Stimulated activated CD8-positive, alpha-beta memory T cell treated with anti-CD3 and anti-CD28 coated beads, Interleukin-15, amount 100 ng/mL, for 24 hours (primary cell): ENCODE results near the gene RRP15.
"Not testable (repeated sequence)": the region's sequence is repeated elsewhere in the genome, so short reads cannot be mapped to it uniquely, and the experiment has no call there.

Experiments
- DNase-seq: peaks from one replicate; pipeline ENCODE4 v3.0.0-alpha.2; 2020; ENCODE audit warnings: low read depth

RRP15 gene

DNA sequence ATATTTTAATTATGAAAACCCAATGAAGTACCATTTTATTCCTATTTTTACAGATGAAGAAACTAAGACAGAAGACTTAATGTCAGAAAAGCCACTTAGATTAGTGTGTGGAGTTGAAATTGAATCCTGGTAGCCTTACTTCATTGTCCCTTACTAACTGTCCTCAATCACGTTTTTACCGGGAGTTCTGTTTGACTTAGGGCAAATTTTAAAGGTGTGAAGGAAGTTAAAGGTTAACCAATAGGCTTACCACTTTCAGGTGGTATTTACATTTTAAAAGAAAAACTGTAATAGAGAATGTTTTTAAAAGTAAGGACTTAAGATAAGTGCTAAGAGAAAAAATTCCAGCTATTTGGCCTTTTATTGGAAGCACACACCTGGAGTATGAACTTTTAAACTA lies 12.4 kb downstream of the RRP15 start:
- DNase-seq: no peak

GRCh38 chr1:218297867-218298266 lies 12.8 kb downstream of the RRP15 start:
- DNase-seq: no peak

DNA sequence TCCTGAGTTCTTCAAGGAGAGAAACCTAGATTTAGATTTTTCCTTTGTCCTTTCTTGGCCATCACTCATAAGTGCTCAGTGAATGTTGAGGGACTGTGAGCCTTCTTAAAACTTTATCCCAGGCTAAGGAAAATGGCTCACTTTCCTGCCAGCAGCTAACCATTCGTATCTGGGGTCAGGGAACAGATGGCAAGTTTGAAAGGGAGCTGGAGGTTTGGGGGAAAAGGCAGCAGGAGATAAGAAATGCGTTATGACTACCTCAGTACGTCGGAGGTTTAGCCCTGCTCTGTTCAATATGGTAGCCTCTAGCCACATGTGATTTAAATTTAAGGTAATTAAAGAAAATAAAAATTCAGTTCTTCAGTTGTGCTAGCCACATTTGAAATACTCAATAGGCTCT lies 13.3 kb downstream of the RRP15 start:
- no peak for DNase-seq

DNA sequence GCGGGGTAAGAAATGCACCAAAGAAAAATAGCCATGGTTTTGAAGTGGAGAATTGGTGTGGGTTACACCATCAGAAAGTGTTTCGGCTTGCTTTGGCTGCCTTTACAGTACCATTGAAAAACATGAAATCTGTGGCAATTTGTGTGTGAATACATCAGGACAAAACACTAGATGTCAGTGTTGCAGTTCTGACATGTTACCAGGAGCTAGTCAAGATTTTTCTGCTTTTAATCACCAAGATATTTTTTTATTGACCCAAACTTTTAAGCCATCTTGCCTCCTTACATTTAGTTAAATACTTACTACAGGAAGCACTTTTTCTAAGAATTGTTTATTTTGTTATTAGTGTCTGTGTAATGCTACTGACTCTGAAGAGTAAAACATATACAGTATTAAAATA lies 14.3 kb downstream of the RRP15 start:
- no peak for DNase-seq

- no peak for DNase-seq
Observed at GRCh38 chr1:218301217-218301616, 16.1 kb downstream of the RRP15 start.

- no peak for DNase-seq
Observed at GRCh38 chr1:218302155-218302554, 17.1 kb downstream of the RRP15 start.

DNA sequence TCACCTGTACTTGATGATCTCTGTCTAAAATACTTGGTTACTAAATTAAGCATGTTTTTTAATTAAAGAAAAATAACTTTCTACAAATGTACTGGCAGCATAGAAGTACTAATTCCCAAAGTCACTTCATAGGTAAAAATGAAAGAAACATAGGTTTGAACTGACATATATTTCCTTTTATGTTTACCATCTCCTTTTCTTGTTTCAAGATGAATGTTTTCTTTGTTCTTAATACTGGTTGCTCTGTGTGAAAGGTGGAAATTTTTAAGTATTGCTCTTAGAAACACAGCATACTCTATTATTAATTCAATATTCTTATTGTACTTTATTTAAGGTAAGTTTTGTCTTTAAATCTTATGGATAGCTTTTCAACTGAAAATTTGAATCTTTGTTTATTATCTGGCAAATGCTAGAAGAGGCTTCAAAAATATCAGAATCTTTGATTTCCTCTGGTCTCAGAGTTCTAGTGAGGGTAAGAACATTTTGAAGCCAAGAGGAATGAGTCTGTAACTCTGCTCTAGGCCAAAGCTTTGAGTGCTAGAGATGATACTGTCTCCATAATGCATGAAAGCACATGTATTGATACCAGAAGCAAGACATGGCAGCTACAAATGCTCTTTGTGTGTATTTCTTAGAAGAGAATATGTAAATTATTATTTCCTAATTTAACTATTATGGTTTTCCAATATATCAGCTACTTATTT lies 18.2 kb downstream of the RRP15 start:
- DNase-seq: no peak

DNA sequence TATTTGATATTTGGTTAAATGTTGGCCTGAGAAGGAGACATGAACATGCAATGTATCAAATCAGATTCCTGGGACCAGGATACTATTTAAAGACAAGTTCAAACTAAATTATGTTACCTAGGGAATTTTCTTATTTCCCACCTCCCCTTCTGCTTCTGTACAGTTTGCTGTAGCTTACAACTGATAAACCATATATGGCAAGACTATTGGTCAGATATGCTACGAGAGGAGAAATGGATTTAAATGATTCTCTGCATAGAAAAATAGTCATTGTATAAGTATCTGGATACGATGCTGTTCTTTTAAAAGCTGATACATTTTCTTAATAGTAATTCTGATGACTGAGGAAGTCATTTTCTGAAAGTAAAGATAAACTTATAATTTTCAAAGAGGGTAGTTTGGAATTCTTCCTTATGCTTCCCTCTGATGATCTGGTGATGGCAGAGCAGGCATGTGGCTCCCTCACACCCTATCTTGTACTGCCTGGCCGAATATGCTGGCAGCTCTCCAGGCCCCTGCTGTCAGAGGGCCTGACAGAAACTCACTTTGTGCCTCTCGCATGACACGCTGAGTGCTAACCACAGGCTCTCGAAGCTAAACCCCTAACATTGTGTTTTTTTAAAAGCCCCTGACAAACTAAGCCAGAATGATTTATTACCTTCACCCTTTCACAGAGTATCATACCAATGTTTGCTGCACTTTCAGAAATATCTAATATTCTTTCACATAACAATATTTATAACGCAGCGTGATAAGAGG lies 19.4 kb downstream of the RRP15 start:
- DNase-seq: no peak

- no peak for DNase-seq
Observed at GRCh38 chr1:218305472-218306064, 20.5 kb downstream of the RRP15 start.

GRCh38 chr1:218312509-218312908 lies 27.4 kb downstream of the RRP15 start:
- no peak for DNase-seq

DNA sequence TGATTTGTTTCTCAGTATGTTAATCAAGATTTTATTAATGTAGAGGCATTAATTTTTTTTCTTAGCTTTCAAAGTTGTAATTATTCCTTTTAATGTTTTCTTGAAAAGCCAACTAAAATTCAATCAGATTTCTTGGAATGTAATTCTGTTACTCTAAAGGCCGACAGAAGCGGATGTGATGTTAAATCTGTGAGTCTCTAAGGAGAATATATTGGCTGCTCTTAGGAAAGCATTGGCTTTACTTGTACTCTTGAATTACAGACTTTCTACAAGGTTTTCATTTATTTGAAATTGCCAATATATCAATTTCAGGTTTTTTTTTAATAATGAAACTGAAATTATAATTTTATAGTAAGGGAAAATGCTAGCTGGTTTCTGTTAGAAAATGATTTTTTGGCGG lies 29.2 kb downstream of the RRP15 start:
- DNase-seq: no peak

DNA sequence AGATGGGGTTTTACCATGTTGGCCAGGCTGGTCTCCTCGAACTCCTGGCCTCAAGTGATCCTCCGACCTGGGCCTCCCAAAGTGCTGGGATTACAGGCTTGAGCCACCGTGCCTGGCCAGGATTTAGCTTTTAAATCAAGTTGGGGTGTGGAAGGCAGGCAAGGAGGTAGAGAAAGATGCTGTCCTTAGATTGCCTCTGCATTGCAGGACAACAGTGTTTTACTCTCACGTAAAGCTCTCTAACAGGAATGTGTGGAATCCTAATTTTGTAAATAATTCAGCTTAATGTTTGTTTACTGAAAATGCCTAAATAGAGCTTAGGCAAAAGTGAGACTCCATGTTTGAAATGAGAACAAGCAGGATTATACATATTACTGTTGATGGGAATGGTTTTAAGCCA lies 30.5 kb downstream of the RRP15 start:
- no peak for DNase-seq

- DNase-seq: no peak
Observed at GRCh38 chr1:218317061-218317460, 32.0 kb downstream of the RRP15 start.

DNA sequence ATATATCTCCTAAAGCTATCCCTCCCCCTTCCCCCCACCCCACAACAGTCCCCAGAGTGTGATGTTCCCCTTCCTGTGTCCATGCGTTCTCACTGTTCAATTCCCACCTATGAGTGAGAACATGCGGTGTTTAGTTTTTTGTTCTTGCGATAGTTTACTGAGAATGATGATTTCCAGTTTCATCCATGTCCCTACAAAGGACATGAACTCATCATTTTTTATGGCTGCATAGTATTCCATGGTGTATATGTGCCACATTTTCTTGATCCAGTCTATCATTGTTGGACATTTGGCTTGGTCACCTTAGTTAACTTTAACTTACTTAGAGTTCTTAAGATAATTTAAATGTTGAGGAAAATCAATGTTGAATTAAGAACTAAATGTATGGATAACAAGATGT lies 35.1 kb downstream of the RRP15 start:
- DNase-seq: not testable (repeated sequence)

GRCh38 chr1:218322762-218323161 lies 37.7 kb downstream of the RRP15 start:
- no peak for DNase-seq

DNA sequence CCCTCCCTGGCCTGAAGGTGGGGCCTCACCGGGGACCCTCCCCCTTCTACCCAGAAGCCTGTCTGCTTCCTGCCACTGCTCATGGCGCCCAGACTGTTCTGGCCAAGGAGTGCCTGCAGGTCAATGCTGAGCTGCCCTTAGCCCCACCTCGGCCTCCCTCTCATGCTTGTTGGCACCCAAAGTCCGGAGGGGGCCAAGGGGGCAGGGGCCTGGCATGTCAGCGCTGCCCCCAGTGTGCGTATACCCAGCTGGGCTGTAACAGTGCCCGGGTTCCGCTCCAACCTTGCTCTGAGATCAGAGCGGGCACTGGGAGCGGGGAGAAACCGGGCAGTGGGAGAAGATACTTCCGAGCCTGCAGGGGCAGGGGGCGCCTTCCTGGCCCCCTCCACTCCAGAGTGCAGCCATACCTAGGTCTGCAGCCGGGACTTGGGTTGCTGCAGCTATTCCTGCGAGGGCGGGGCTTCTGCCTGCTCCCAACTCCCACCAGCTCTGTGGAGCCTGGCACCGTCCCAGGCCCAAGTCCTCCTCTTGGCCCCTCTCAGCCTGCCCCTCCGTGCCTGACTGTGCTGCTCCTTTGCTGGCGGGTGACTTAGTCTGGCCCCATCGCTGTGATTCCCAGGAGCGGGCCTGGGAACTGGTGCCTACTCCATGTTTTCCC lies 38.6 kb downstream of the RRP15 start:
- no peak for DNase-seq

DNA sequence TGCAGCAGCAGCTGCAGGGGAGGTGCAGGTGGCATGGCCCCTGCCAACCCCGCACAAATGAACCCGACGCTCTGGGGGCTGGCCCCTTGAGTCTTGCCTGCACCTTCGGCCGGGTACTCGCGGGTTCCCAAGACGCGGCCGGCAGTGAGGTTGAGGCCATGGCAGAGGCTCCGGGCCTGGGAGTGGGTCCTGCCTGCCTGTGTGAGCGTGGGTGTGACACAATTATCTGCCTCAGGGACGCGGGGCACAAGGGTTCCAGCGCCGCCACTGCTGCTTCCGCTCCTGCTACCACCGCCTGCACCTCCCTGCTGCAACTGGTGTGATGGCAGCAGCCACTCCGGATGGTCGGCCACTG lies 39.1 kb downstream of the RRP15 start:
- no peak for DNase-seq

- DNase-seq: no peak
Observed at GRCh38 chr1:218328769-218329168, 43.7 kb downstream of the RRP15 start.

DNA sequence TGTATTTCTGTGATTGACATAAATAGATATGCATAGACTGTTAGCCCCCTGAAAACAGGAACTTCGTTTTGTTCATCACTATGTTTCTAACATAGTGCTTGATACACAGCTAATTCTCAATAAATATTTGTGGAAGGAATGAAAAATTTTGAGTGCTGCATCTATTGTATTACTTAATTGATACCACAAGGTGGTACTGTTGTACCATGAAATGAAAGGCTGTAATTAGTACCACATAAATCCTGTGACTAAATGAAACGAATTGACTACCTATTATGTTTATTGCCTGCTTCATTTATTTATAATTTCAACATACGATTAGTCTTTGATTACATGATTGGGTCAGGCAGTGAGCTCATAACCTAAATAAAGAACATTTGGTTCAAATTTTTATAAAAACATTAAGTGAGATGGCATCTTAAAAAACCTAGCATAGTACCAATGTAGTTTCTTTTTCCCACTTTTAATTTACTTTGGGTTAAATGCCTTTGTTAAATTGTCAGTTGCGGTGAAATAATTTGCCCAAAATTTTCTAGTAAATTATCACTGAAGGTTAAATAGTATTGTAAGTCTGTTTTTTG lies 45.0 kb downstream of the RRP15 start:
- DNase-seq: no peak

DNA sequence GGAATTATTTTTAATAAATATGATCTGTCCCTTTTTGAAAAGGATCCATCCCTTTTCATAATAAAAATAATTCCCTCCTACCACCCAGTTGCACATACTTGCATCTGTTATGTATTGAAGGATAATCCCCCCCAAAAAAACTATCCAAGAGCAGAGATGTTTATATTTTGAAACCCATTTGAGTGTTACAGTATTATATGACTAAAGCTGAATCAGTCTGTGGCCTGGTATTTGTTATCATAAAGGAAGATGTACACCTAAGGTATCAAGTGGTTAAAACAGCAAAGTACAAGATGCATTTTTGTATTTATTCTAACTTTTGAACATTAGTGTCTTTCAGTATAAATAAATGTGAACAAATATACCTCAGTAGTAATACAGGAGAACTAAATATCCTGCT lies 47.3 kb downstream of the RRP15 start:
- DNase-seq: no peak

DNA sequence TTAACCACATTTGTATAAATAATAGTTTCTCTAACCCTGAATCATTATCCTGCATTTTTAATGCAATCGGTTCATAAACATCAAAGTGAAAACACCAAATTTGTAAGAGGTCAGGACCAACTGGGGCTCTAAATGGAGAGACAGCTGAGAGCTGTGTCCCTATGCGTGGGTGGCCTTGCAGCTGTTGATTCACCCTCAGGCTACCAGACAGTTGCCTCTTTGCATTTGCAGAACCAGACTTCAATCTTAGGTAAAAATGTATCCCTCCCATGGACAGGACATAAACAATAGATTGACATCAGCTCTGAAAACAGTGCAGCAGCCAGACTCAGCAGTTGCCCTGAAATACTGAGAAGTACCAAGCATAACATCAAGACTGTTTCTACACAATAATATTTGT lies 51.2 kb downstream of the RRP15 start:
- DNase-seq: no peak

GRCh38 chr1:218339267-218339831 lies 54.3 kb downstream of the RRP15 start:
- no peak for DNase-seq
